MM.1S (cell line): ENCODE results near the gene ARHGEF7.

ENCODE experiments used
- DNase-seq: peaks from one replicate; pipeline ENCODE4 v3.0.0-alpha.2; 2015
- H2AFZ ChIP-seq: fragments of 300-600 bp; sonication (generic); 2 replicates; pipeline ENCODE4 v1.6.0; 2016; ENCODE audit warnings: antibody characterized with exemption, low read length
- H3F3A ChIP-seq: fragments of 300-600 bp; sonication (generic); 2 replicates; pipeline ENCODE4 v1.6.1; 2016; ENCODE audit warnings: mild to moderate bottlenecking, antibody characterized with exemption, low read length, moderate library complexity, mixed read lengths; ENCODE audit not compliant: insufficient read depth
- H3K27ac ChIP-seq: fragments of 300-600 bp; sonication (generic); 2 replicates; pipeline ENCODE4 v1.5.1; 2016; ENCODE audit warnings: mild to moderate bottlenecking, low read length
- H3K27me3 ChIP-seq: fragments of 300-600 bp; sonication (generic); replicated peaks from 2 replicates; pipeline ENCODE4 v1.6.0; 2016; ENCODE audit warnings: low read length; ENCODE audit not compliant: insufficient read depth
- H3K36me3 ChIP-seq: fragments of 300-600 bp; sonication (generic); replicated peaks from 2 replicates; pipeline ENCODE4 v1.6.1; 2016; ENCODE audit warnings: mild to moderate bottlenecking, low read length, mixed read lengths; ENCODE audit not compliant: insufficient read depth
- H3K4me1 ChIP-seq: fragments of 300-600 bp; sonication (generic); 2 replicates; pipeline ENCODE4 v1.6.1; 2016; ENCODE audit warnings: low read length, mixed read lengths
- H3K4me2 ChIP-seq: fragments of 300-600 bp; sonication (generic); 2 replicates; pipeline ENCODE4 v1.6.0; 2016; ENCODE audit warnings: low read depth, low read length
- H3K4me3 ChIP-seq: fragments of 300-600 bp; sonication (generic); 2 replicates; pipeline ENCODE4 v1.5.1; 2016; ENCODE audit warnings: low read length, mixed read lengths
- H3K79me2 ChIP-seq: fragments of 300-600 bp; sonication (generic); 2 replicates; pipeline ENCODE4 v1.6.1; 2016; ENCODE audit warnings: mixed run types, low read length, mixed read lengths
- H3K9ac ChIP-seq: fragments of 300-600 bp; sonication (generic); 2 replicates; pipeline ENCODE4 v1.6.1; 2016; ENCODE audit warnings: low read length, mixed read lengths
- H3K9me2 ChIP-seq: fragments of 300-600 bp; sonication (generic); replicated peaks from 2 replicates; pipeline ENCODE4 v1.6.1; 2016; ENCODE audit warnings: mild to moderate bottlenecking, low read length, mixed read lengths; ENCODE audit not compliant: insufficient read depth
- H3K9me3 ChIP-seq: fragments of 300-600 bp; sonication (generic); replicated peaks from 2 replicates; pipeline ENCODE4 v1.6.1; 2016; ENCODE audit warnings: mild to moderate bottlenecking, low read length, mixed read lengths; ENCODE audit not compliant: insufficient read depth
- H4K20me1 ChIP-seq: fragments of 300-600 bp; sonication (generic); 2 replicates; pipeline ENCODE4 v1.6.1; 2016; ENCODE audit warnings: mild to moderate bottlenecking, low read length, moderate library complexity, mixed read lengths; ENCODE audit not compliant: insufficient read depth
- EZH2 ChIP-seq: fragments of 300-600 bp; sonication (generic); optimal IDR thresholded peaks from 2 replicates; pipeline ENCODE3; 2017; ENCODE audit warnings: low read depth, mild to moderate bottlenecking, antibody characterized with exemption, low read length, mixed read lengths
- EZH2phosphoT487 ChIP-seq: fragments of 300-600 bp; sonication (generic); IDR thresholded peaks from 2 replicates; pipeline ENCODE4 v1.6.1; 2018; ENCODE audit warnings: antibody characterized with exemption, low read length
- TF ChIP-seq, protein P1 (sequence below): fragments of 300-600 bp; sonication (generic); IDR thresholded peaks from 2 replicates; pipeline ENCODE4 v1.5.1; 2016; ENCODE audit warnings: antibody characterized with exemption, low read length, mixed read lengths

Gene ARHGEF7

DNA sequence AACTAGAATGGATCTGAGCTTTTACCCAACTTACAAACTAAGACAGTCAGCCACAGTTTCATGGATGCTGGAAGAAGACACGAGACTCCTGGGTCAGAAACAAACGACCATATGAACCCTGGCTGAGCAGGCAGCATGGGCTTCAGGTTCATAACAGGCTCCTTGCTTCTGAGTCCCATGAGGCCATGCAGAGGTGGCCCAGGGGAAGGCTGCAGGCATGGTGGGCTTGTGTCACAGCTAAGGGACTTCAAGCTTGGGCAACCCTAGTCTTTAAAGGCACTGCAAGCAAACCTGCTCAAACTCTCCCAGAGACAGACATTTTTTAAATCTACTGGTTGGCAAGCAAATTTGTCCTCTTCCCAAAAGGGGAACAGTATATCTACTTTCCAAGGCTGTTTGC is 5.1 kb upstream of the ARHGEF7 start:
- Histone ChIP-seq H3K36me3 (no peaks in the 10 kb centered on the region), H3K79me2 (no peaks in the 10 kb centered on the region), H2AFZ (no peak overlapping the region), H3K4me2 (no peak overlapping the region), H3K27me3 (peaks cover 19% of the 10 kb centered on the region), H3K9ac (no peak overlapping the region), H3F3A (no peaks in the 10 kb centered on the region), H3K4me3 (no peak overlapping the region), H3K9me3 (no peaks in the 10 kb centered on the region), H4K20me1 (no peaks in the 10 kb centered on the region), H3K9me2 (no peaks in the 10 kb centered on the region), H3K27ac (no peak overlapping the region), H3K4me1 (no peaks in the 10 kb centered on the region)
- no peak for DNase-seq
- no peak for TF ChIP-seq EZH2
- TF ChIP-seq EZH2phosphoT487: no peak
- TF ChIP-seq, protein P1, sequence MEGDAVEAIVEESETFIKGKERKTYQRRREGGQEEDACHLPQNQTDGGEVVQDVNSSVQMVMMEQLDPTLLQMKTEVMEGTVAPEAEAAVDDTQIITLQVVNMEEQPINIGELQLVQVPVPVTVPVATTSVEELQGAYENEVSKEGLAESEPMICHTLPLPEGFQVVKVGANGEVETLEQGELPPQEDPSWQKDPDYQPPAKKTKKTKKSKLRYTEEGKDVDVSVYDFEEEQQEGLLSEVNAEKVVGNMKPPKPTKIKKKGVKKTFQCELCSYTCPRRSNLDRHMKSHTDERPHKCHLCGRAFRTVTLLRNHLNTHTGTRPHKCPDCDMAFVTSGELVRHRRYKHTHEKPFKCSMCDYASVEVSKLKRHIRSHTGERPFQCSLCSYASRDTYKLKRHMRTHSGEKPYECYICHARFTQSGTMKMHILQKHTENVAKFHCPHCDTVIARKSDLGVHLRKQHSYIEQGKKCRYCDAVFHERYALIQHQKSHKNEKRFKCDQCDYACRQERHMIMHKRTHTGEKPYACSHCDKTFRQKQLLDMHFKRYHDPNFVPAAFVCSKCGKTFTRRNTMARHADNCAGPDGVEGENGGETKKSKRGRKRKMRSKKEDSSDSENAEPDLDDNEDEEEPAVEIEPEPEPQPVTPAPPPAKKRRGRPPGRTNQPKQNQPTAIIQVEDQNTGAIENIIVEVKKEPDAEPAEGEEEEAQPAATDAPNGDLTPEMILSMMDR: no peak

GRCh38 chr13:111111376-111111937 is 3.7 kb upstream of the ARHGEF7 start:
- no peaks in the 10 kb centered on the region for H3K9me3 ChIP-seq
- H3K9ac ChIP-seq: no peak overlapping the region
- H2AFZ ChIP-seq: no peak overlapping the region
- H3K79me2 ChIP-seq: no peaks in the 10 kb centered on the region
- H3K4me2 ChIP-seq: no peak overlapping the region
- H3K36me3 ChIP-seq: no peaks in the 10 kb centered on the region
- no peaks in the 10 kb centered on the region for H4K20me1 ChIP-seq
- no peaks in the 10 kb centered on the region for H3F3A ChIP-seq
- H3K27ac ChIP-seq: no peak overlapping the region
- no peak for TF ChIP-seq EZH2
- TF ChIP-seq EZH2phosphoT487: no peak
- TF ChIP-seq, protein P1: no peak
- H3K4me3 ChIP-seq: no peak overlapping the region
- DNase-seq: no peak
- no peaks in the 10 kb centered on the region for H3K9me2 ChIP-seq
- no peaks in the 10 kb centered on the region for H3K4me1 ChIP-seq
- H3K27me3 ChIP-seq: peaks cover 25% of the 10 kb centered on the region

DNA sequence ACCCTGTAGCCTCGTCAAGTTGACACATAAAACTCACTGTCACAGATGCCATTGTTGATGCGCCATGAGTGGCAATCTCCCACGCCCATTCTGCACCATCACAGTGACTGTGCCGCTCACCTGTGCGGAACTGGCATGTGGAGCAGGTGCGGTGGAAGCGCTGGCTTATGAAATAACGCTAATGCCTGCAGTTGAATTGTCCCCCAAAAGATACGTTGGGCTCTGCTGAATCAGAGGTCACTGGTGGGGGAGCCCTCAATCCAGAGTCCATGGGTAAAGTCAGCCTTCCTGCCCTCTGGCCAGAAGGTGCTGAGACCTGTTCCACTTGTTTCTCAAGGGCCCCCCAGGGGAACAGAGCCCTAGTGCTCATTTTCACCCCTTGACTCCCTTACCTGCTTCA is 2.9 kb upstream of the ARHGEF7 start:
- Histone ChIP-seq H2AFZ (no peak overlapping the region), H3K4me2 (no peak overlapping the region), H3K79me2 (no peaks in the 10 kb centered on the region), H3K27me3 (peaks cover 32% of the 10 kb centered on the region), H3K9ac (no peak overlapping the region), H3K27ac (no peak overlapping the region), H3K4me3 (no peak overlapping the region), H3K9me3 (no peaks in the 10 kb centered on the region), H3K4me1 (no peaks in the 10 kb centered on the region), H3F3A (no peaks in the 10 kb centered on the region), H3K9me2 (no peaks in the 10 kb centered on the region), H3K36me3 (no peaks in the 10 kb centered on the region), H4K20me1 (no peaks in the 10 kb centered on the region)
- DNase-seq: no peak
- TF ChIP-seq EZH2phosphoT487 (no peak), EZH2 (no peak)
- TF ChIP-seq, protein P1: no peak
